ENCODE measurements around the gene IHH.
A peak's percentile ranks its signal among the peaks of the same experiment; 100 is the strongest.

Gene IHH

GRCh38 chr2:219010873-219011272 lies 49.8 kb downstream of the IHH start:
- Histone ChIP-seq H3K36me3 (ENCODE audit: control insufficient read depth, insufficient read depth, low read length) (no peaks in the 10 kb centered on the region), H2AFZ (no peak overlapping the region), H3K9me3 (ENCODE audit: control insufficient read depth, low read length) (no peaks in the 10 kb centered on the region), H3K4me3 (ENCODE audit: low read depth, low read length) (no peak overlapping the region), H3K4me1 (no peaks in the 10 kb centered on the region), H3K27me3 (ENCODE audit: control insufficient read depth, insufficient read depth, low read length) (no peaks in the 10 kb centered on the region), H3K4me2 (ENCODE audit: low read length) (no peak overlapping the region), H3K9ac (no peak overlapping the region), H3K27ac (no peak overlapping the region), H3K79me2 (no peaks in the 10 kb centered on the region)
- TF ChIP-seq CTCF (IDR thresholded peaks at IDR 0.05) = no peak

- peak; percentile 47 for TF ChIP-seq CTCF (IDR thresholded peaks at IDR 0.05)
- Histone ChIP-seq H3K36me3 (ENCODE audit: control insufficient read depth, insufficient read depth, low read length) (no peaks in the 10 kb centered on the region), H3K9me3 (ENCODE audit: control insufficient read depth, low read length) (no peaks in the 10 kb centered on the region), H3K27me3 (ENCODE audit: control insufficient read depth, insufficient read depth, low read length) (no peaks in the 10 kb centered on the region), H3K4me2 (ENCODE audit: low read length) (no peak overlapping the region), H3K4me3 (ENCODE audit: low read depth, low read length) (no peak overlapping the region), H3K79me2 (no peaks in the 10 kb centered on the region), H3K4me1 (no peaks in the 10 kb centered on the region), H2AFZ (no peak overlapping the region), H3K27ac (no peak overlapping the region), H3K9ac (no peak overlapping the region)
Observed at GRCh38 chr2:219010162-219010756, 50.5 kb downstream of the IHH start.

- H3K27me3 ChIP-seq (ENCODE audit: control insufficient read depth, insufficient read depth, low read length) = no peaks in the 10 kb centered on the region
- TF ChIP-seq CTCF (IDR thresholded peaks at IDR 0.05) = no peak
- no peaks in the 10 kb centered on the region for H3K36me3 ChIP-seq (ENCODE audit: control insufficient read depth, insufficient read depth, low read length)
Observed at GRCh38 chr2:219009294-219009693, 51.4 kb downstream of the IHH start.

More at GRCh38 chr2:219009294-219009693, 51.4 kb downstream of the IHH start:
- Histone ChIP-seq H3K79me2 (no peaks in the 10 kb centered on the region), H3K9ac (no peak overlapping the region), H3K4me3 (ENCODE audit: low read depth, low read length) (no peak overlapping the region), H3K9me3 (ENCODE audit: control insufficient read depth, low read length) (no peaks in the 10 kb centered on the region), H3K4me2 (ENCODE audit: low read length) (no peak overlapping the region), H3K27ac (no peak overlapping the region), H3K4me1 (no peaks in the 10 kb centered on the region), H2AFZ (no peak overlapping the region)
